ENCODE data around the gene DENND1A.

- TF ChIP-seq GATA2 (IDR thresholded peaks at IDR 0.05; ENCODE audit: low read depth, low read length) (no peak), GATA3 (IDR thresholded peaks at IDR 0.05; ENCODE audit: low read depth, low read length) (no peak)
Measured at GRCh38 chr9:123967323-123967722, 37.4 kb upstream of the DENND1A start.

All from SH-SY5Y (cell line).